Measurements from ENCODE around the gene TCF7L2. TPM values are rescaled to one million over a fixed set of nuclear protein-coding genes. Genes with fewer than 3 reads are reported as not detected.
A peak's percentile ranks its signal among the peaks of the same experiment; 100 is the strongest.

TCF7L2 gene
- total RNA-seq, 1 experiment from 2014 or later: 45.2 TPM

GRCh38 chr10:113104047-113104446, 154.0 kb downstream of the TCF7L2 start:
- Histone ChIP-seq H3K4me3 (ENCODE audit: low read depth in 2 of 2, low read length in 2 of 2) (no peak overlapping the region), H3K27me3 (ENCODE audit: control insufficient read depth, insufficient read depth, low read length) (no peaks in the 10 kb centered on the region), H3K9me3 (ENCODE audit: control insufficient read depth, insufficient read depth, low read depth, low read length) (no peaks in the 10 kb centered on the region), H3K36me3 (ENCODE audit: control insufficient read depth, insufficient read depth, low read length) (no peaks in the 10 kb centered on the region), H3K4me1 (ENCODE audit: control insufficient read depth, insufficient read depth, low read length) (peaks cover 61% of the 10 kb centered on the region), H3K27ac (ENCODE audit: low read length) (peak overlapping the region; percentile 68)
- intact Hi-C loops (cut with micrococcal nuclease; ENCODE audit: unreplicated experiment) (no loop called here), in situ Hi-C loops (cut with HindIII; ENCODE audit: low pct_unique_long_range_greater_than_20kb, low sequenced_read_pairs) (no loop called here)
- no TSS peak for BruUV-seq (replicated peaks)
- CTCF ChIA-PET: no interaction called here
- POLR2A ChIA-PET: no interaction called here
- ATAC-seq (no peak), DNase-seq (ENCODE audit: low read depth, low spot score) (no peak)
- no peak for TF ChIP-seq POLR2AphosphoS5 (IDR thresholded peaks at IDR 0.05; ENCODE audit: low read depth, low read length)
- TF ChIP-seq SIN3A (IDR thresholded peaks at IDR 0.05; ENCODE audit: borderline replicate concordance, insufficient read depth, low read depth, low read length): no peak
- TF ChIP-seq TCF7L2 (IDR thresholded peaks at IDR 0.05; ENCODE audit: low read depth, low read length): no peak
- TF ChIP-seq, protein P1, sequence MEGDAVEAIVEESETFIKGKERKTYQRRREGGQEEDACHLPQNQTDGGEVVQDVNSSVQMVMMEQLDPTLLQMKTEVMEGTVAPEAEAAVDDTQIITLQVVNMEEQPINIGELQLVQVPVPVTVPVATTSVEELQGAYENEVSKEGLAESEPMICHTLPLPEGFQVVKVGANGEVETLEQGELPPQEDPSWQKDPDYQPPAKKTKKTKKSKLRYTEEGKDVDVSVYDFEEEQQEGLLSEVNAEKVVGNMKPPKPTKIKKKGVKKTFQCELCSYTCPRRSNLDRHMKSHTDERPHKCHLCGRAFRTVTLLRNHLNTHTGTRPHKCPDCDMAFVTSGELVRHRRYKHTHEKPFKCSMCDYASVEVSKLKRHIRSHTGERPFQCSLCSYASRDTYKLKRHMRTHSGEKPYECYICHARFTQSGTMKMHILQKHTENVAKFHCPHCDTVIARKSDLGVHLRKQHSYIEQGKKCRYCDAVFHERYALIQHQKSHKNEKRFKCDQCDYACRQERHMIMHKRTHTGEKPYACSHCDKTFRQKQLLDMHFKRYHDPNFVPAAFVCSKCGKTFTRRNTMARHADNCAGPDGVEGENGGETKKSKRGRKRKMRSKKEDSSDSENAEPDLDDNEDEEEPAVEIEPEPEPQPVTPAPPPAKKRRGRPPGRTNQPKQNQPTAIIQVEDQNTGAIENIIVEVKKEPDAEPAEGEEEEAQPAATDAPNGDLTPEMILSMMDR (IDR thresholded peaks at IDR 0.05): no peak
- TF ChIP-seq, protein P2, sequence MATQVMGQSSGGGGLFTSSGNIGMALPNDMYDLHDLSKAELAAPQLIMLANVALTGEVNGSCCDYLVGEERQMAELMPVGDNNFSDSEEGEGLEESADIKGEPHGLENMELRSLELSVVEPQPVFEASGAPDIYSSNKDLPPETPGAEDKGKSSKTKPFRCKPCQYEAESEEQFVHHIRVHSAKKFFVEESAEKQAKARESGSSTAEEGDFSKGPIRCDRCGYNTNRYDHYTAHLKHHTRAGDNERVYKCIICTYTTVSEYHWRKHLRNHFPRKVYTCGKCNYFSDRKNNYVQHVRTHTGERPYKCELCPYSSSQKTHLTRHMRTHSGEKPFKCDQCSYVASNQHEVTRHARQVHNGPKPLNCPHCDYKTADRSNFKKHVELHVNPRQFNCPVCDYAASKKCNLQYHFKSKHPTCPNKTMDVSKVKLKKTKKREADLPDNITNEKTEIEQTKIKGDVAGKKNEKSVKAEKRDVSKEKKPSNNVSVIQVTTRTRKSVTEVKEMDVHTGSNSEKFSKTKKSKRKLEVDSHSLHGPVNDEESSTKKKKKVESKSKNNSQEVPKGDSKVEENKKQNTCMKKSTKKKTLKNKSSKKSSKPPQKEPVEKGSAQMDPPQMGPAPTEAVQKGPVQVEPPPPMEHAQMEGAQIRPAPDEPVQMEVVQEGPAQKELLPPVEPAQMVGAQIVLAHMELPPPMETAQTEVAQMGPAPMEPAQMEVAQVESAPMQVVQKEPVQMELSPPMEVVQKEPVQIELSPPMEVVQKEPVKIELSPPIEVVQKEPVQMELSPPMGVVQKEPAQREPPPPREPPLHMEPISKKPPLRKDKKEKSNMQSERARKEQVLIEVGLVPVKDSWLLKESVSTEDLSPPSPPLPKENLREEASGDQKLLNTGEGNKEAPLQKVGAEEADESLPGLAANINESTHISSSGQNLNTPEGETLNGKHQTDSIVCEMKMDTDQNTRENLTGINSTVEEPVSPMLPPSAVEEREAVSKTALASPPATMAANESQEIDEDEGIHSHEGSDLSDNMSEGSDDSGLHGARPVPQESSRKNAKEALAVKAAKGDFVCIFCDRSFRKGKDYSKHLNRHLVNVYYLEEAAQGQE (IDR thresholded peaks at IDR 0.05; ENCODE audit: insufficient read depth in 1 of 2, low read depth in 2 of 2, low read length in 1 of 2): no peak

GRCh38 chr10:113108194-113108835, 158.3 kb downstream of the TCF7L2 start:
- Histone ChIP-seq H3K9me3 (ENCODE audit: control insufficient read depth, insufficient read depth, low read depth, low read length) (no peaks in the 10 kb centered on the region), H3K27ac (ENCODE audit: low read length) (peak overlapping the region; percentile 60), H3K4me1 (ENCODE audit: control insufficient read depth, insufficient read depth, low read length) (peaks cover 60% of the 10 kb centered on the region), H3K36me3 (ENCODE audit: control insufficient read depth, insufficient read depth, low read length) (no peaks in the 10 kb centered on the region), H3K27me3 (ENCODE audit: control insufficient read depth, insufficient read depth, low read length) (no peaks in the 10 kb centered on the region), H3K4me3 (ENCODE audit: low read depth in 2 of 2, low read length in 2 of 2) (no peak overlapping the region)
- BruUV-seq (replicated peaks): no TSS peak
- ATAC-seq (peak; percentile 83), DNase-seq (ENCODE audit: low read depth, low spot score) (no peak)
- intact Hi-C loops (cut with micrococcal nuclease; ENCODE audit: unreplicated experiment) (no loop called here), in situ Hi-C loops (cut with HindIII; ENCODE audit: low pct_unique_long_range_greater_than_20kb, low sequenced_read_pairs) (no loop called here)
- POLR2A ChIA-PET: interaction anchor here (0.7 kb wide), 1 partner anchor 356 kb away, joined by 3 read pairs; no protein-coding TSS in a partner anchor
- CTCF ChIA-PET: interaction anchor here (0.6 kb wide), 1 partner anchor 78 kb away, joined by 3 read pairs; no protein-coding TSS in a partner anchor
- TF ChIP-seq, protein P1 (IDR thresholded peaks at IDR 0.05): peak; percentile 96
- no peak for TF ChIP-seq TCF7L2 (IDR thresholded peaks at IDR 0.05; ENCODE audit: low read depth, low read length)
